ENCODE measurements around the gene ABO.
"Not testable (repeated sequence)": the region's sequence is repeated elsewhere in the genome, so short reads cannot be mapped to it uniquely, and the experiment has no call there.

ABO gene

DNA sequence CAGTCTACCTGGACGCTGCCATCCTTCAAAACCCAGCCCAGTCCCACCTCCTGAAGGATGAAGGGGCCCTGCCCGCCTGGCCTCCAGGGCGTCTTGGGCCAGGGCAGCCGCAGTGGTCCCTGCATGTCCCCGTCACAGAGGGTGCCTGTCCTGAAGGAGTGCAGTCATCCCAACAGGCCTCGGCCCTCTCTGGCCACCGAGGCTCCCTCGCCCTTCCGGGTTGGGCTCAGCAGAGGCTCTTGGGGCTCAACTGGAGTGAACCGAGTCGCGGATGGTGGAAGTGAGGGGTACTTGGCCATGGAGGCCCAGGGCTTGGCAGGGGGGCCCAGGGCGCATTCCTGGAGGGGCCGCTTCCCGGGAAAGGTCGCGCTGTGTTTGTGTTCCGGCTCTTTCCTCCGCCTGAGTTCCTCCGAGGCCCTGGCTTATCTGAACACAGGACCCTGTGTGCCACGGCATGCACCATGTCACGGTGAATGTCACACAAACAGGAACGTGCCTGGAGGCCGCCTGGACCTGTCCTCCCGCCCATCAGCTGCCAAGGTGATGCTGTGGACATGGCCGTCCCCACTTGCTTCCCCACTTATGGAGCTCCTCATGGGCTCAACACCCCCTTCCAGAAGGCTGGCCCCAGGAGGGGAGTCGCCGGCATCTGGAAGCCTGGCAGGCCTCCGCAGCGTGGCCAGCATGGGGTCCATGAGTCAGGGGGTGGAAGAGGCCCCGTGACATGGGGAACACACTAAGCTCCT, 40.3 kb downstream of the ABO start:
- Histone ChIP-seq H3K27me3 (replicated peaks; ENCODE audit: control insufficient read depth, insufficient read depth, low read length) (no peaks in the 10 kb centered on the region), H3K4me3 (replicated peaks; ENCODE audit: low read depth, low read length) (no peak overlapping the region), H3K36me3 (ENCODE audit: control insufficient read depth, insufficient read depth, low read length) (no peaks in the 10 kb centered on the region)
- no peak for DNase-seq (ENCODE audit: extremely low read depth, insufficient read length)
- TF ChIP-seq, protein P1, sequence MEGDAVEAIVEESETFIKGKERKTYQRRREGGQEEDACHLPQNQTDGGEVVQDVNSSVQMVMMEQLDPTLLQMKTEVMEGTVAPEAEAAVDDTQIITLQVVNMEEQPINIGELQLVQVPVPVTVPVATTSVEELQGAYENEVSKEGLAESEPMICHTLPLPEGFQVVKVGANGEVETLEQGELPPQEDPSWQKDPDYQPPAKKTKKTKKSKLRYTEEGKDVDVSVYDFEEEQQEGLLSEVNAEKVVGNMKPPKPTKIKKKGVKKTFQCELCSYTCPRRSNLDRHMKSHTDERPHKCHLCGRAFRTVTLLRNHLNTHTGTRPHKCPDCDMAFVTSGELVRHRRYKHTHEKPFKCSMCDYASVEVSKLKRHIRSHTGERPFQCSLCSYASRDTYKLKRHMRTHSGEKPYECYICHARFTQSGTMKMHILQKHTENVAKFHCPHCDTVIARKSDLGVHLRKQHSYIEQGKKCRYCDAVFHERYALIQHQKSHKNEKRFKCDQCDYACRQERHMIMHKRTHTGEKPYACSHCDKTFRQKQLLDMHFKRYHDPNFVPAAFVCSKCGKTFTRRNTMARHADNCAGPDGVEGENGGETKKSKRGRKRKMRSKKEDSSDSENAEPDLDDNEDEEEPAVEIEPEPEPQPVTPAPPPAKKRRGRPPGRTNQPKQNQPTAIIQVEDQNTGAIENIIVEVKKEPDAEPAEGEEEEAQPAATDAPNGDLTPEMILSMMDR (IDR thresholded peaks at IDR 0.05; ENCODE audit: insufficient read depth, low read length, poor library complexity, severe bottlenecking), result no peak

- TF ChIP-seq, protein P1 (IDR thresholded peaks at IDR 0.05; ENCODE audit: insufficient read depth, low read length, poor library complexity, severe bottlenecking), result no peak
- Histone ChIP-seq H3K27me3 (replicated peaks; ENCODE audit: control insufficient read depth, insufficient read depth, low read length) (no peaks in the 10 kb centered on the region), H3K36me3 (ENCODE audit: control insufficient read depth, insufficient read depth, low read length) (no peaks in the 10 kb centered on the region), H3K4me3 (replicated peaks; ENCODE audit: low read depth, low read length) (no peak overlapping the region)
- no peak for DNase-seq (ENCODE audit: extremely low read depth, insufficient read length)
These were observed 41.1 kb downstream of the ABO start for GRCh38 chr9:133233681-133234432.

DNA sequence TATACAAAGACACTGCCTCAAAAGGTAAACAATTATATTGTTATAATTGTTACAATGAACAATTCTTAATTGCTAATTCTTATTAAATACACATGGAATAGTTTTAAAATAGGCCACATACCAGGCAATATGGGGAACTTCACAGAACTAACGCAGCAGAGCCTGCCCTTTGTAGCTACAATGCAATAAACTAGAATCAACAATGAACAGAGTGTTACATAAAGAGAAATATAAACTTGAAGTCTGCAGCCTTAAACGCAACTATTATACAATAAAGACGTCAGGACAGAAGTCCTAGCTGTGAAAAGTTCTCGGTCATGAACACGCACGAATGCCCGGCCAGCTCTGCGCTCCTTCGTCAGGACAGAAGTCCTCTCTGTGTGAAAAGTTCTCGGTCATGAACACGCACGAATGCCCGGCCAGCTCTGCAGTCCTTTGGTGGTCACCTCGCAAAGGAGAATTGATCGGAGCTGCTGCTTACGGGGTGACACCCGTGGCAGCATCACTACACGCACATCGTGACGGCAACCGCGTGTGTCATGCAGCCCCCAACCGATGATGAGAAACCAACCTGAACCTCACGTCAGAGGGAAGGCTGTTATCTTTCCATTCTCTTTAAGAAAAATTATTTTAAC, 43.0 kb downstream of the ABO start:
- not testable (repeated sequence) for H3K36me3 ChIP-seq (ENCODE audit: control insufficient read depth, insufficient read depth, low read length); H3K4me3 ChIP-seq (replicated peaks; ENCODE audit: low read depth, low read length); DNase-seq (ENCODE audit: extremely low read depth, insufficient read length); H3K27me3 ChIP-seq (replicated peaks; ENCODE audit: control insufficient read depth, insufficient read depth, low read length)

DNA sequence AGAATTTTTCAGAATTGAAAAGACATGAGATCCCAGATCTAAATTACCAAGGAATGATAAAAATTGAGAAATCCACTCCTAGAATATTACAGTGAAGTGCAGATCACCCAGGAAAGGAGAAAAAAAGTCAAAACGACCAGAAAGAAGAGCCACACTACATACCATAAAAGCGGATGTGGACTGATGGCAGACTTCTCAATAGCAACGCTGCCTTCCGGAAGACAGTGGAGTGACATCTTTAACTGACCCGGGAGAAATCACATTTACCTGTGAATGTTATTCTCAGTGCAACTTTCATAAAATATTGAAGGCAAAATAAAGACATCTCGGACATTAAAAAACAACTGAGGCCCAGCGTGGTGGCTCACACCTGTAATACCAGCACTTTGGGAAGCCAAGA, 44.5 kb downstream of the ABO start:
- not testable (repeated sequence) for H3K36me3 ChIP-seq (ENCODE audit: control insufficient read depth, insufficient read depth, low read length); DNase-seq (ENCODE audit: extremely low read depth, insufficient read length); H3K27me3 ChIP-seq (replicated peaks; ENCODE audit: control insufficient read depth, insufficient read depth, low read length); H3K4me3 ChIP-seq (replicated peaks; ENCODE audit: low read depth, low read length)

- no peaks in the 10 kb centered on the region for H3K36me3 ChIP-seq (ENCODE audit: control insufficient read depth, insufficient read depth, low read length)
- DNase-seq (ENCODE audit: extremely low read depth, insufficient read length), result no peak
- no peaks in the 10 kb centered on the region; the same call in 1 of the 2 replicates for H3K27me3 ChIP-seq (replicated peaks; ENCODE audit: control insufficient read depth, insufficient read depth, low read length)
- H3K4me3 ChIP-seq (replicated peaks; ENCODE audit: low read depth, low read length), result no peak overlapping the region
- TF ChIP-seq, protein P1 (IDR thresholded peaks at IDR 0.05; ENCODE audit: insufficient read depth, low read length, poor library complexity, severe bottlenecking), result no peak
These were observed 44.9 kb downstream of the ABO start for GRCh38 chr9:133230093-133230492.

DNA sequence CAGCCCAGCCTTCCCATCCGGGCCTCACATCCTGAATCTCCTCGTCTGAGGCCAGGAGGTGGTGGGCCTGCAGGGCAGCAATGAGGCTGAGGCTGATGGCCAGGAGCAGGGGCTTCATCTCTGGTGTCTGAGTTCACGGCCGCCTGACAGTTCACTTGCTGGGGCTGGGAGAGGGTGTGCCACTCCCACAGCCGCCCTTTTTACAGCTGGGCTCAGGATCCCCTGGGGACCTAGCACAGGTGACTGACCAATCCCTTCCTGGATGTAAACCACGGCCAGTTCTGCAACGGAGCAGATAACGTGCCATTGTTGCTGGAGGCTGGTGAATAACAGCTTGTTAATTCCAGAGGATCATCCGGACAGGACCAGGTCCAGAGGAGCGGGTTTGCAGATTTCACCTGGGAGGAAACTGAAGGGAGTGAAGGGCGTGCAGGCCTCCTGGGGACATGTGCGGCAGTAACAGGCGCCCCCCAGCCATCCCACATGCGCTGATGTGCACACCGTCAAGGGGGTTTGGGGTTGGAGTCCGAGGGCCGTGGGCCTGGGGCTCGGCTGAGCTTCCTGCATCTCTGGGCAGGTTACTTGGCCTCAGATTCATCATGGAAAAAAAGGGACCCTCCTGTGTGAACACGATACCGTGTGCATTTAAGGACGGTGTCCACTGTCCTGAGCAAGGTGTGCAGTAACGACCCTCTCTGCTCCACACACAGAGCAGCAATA, 46.4 kb downstream of the ABO start:
- not testable (repeated sequence) for H3K4me3 ChIP-seq (replicated peaks; ENCODE audit: low read depth, low read length); H3K27me3 ChIP-seq (replicated peaks; ENCODE audit: control insufficient read depth, insufficient read depth, low read length); H3K36me3 ChIP-seq (ENCODE audit: control insufficient read depth, insufficient read depth, low read length); DNase-seq (ENCODE audit: extremely low read depth, insufficient read length)

GRCh38 chr9:133227996-133228395, 47.0 kb downstream of the ABO start:
- H3K27me3 ChIP-seq (replicated peaks; ENCODE audit: control insufficient read depth, insufficient read depth, low read length), result not testable (repeated sequence)

More at GRCh38 chr9:133227996-133228395, 47.0 kb downstream of the ABO start:
- not testable (repeated sequence) for H3K4me3 ChIP-seq (replicated peaks; ENCODE audit: low read depth, low read length); DNase-seq (ENCODE audit: extremely low read depth, insufficient read length); H3K36me3 ChIP-seq (ENCODE audit: control insufficient read depth, insufficient read depth, low read length)
